Fibroblast of lung (primary cell): Measurements from ENCODE around the gene SDR42E1.

Experiments
- CTCF ChIP-seq, 2 donors: IDR thresholded peaks in 1 of 2; conservative IDR thresholded peaks in 1 of 2; 1 replicate in 1 of 2; 2 replicates in 1 of 2; pipeline ENCODE4 v1.5.1; 2011 to 2012; ENCODE audit warnings: low read length in 2 of 2, control low read depth in 1 of 2, inconsistent platforms in 1 of 2, low read depth in 1 of 2, mild to moderate bottlenecking in 1 of 2
- EZH2 ChIP-seq: IDR thresholded peaks from 2 replicates; pipeline ENCODE4 v1.5.1; 2012; ENCODE audit warnings: low read length, control low read depth, mild to moderate bottlenecking; ENCODE audit errors: missing control alignments

GRCh38 chr16:82040296-82040695, 29.0 kb upstream of the SDR42E1 start:
- TF ChIP-seq CTCF (conservative IDR thresholded peaks at IDR 0.05 in 1 of 2, IDR thresholded peaks at IDR 0.05 in 1 of 2; ENCODE audit: low read depth in 1 of 2, low read length in 2 of 2) (no peak), EZH2 (no peak)
